OCI-LY1 (cell line): ENCODE data around the gene ZNF570.
A peak's percentile ranks its signal among the peaks of the same experiment; 100 is the strongest.

Experiments used
- H2AFZ ChIP-seq: fragments of 200-600 bp; sonication (generic), shearing (Covaris generic); 2 replicates; pipeline ENCODE4 v1.6.0; 2014; ENCODE audit warnings: antibody characterized with exemption, mild to moderate bottlenecking, low read length
- H3F3A ChIP-seq: fragments of 200-600 bp; sonication (generic), shearing (Covaris generic); 2 replicates; pipeline ENCODE4 v1.6.0; 2014; ENCODE audit warnings: mild to moderate bottlenecking, antibody characterized with exemption, low read length, moderate library complexity; ENCODE audit not compliant: insufficient read depth
- H3K27ac ChIP-seq: fragments of 200-600 bp; sonication (generic); 2 replicates; pipeline ENCODE4 v1.5.1; 2014; ENCODE audit warnings: low read length, mixed run types, mild to moderate bottlenecking, low read depth; ENCODE audit not compliant: poor library complexity, severe bottlenecking
- H3K27me3 ChIP-seq: fragments of 200-600 bp; sonication (generic); 2 replicates; pipeline ENCODE4 v1.6.0; 2014; ENCODE audit warnings: antibody characterized with exemption, mild to moderate bottlenecking, low read length, moderate library complexity; ENCODE audit not compliant: insufficient read depth
- H3K36me3 ChIP-seq: fragments of 200-600 bp; sonication (generic); 2 replicates; pipeline ENCODE4 v1.6.1; 2014; ENCODE audit warnings: mild to moderate bottlenecking, antibody characterized with exemption, low read length, moderate library complexity, mixed read lengths; ENCODE audit not compliant: insufficient read depth
- H3K4me1 ChIP-seq: fragments of 200-600 bp; sonication (generic); 2 replicates; pipeline ENCODE4 v1.5.1; 2014; ENCODE audit warnings: mild to moderate bottlenecking, low read length, moderate library complexity; ENCODE audit not compliant: insufficient read depth, severe bottlenecking
- H3K4me2 ChIP-seq: fragments of 200-600 bp; sonication (generic), shearing (Covaris generic); 2 replicates; pipeline ENCODE4 v1.6.1; 2014; ENCODE audit warnings: low read length
- H3K4me3 ChIP-seq: fragments of 200-600 bp; sonication (generic); 2 replicates; pipeline ENCODE4 v1.5.1; 2014; ENCODE audit warnings: low read length, low read depth, mild to moderate bottlenecking, mixed read lengths; ENCODE audit not compliant: poor library complexity, severe bottlenecking
- H3K79me2 ChIP-seq: fragments of 200-600 bp; shearing (Covaris generic); 2 replicates; pipeline ENCODE4 v1.6.1; 2016; ENCODE audit warnings: mixed run types, low read length, mixed read lengths; ENCODE audit not compliant: insufficient read depth
- H3K9ac ChIP-seq: fragments of 200-600 bp; sonication (generic), shearing (Covaris generic); 2 replicates; pipeline ENCODE4 v1.6.1; 2014; ENCODE audit warnings: mild to moderate bottlenecking, low read length, mixed read lengths
- H3K9me2 ChIP-seq: fragments of 200-600 bp; sonication (generic), shearing (Covaris generic); 2 replicates; pipeline ENCODE4 v1.6.1; 2014; ENCODE audit warnings: low read depth, mild to moderate bottlenecking, low read length, mixed read lengths
- H3K9me3 ChIP-seq: fragments of 200-600 bp; shearing (Covaris generic); 2 replicates; pipeline ENCODE4 v1.6.1; 2014; ENCODE audit warnings: low read length, mixed read lengths
- H4K20me1 ChIP-seq: fragments of 200-600 bp; sonication (generic), shearing (Covaris generic); 2 replicates; pipeline ENCODE4 v1.6.0; 2016; ENCODE audit warnings: mild to moderate bottlenecking, low read length; ENCODE audit not compliant: insufficient read depth
- CTCF ChIP-seq: fragments of 200-600 bp; sonication (generic), shearing (Covaris generic); IDR thresholded peaks from 2 replicates; pipeline ENCODE4 v1.5.1; 2017; ENCODE audit warnings: mild to moderate bottlenecking, antibody characterized with exemption, low read length, moderate library complexity, mixed read lengths
- EZH2 ChIP-seq: fragments of 200-600 bp; sonication (generic), shearing (Covaris generic); IDR thresholded peaks from 2 replicates; pipeline ENCODE4 v1.8.0; 2017; ENCODE audit warnings: borderline replicate concordance, mixed run types, mild to moderate bottlenecking, antibody characterized with exemption, low read length, moderate library complexity, mixed read lengths

Gene ZNF570

DNA sequence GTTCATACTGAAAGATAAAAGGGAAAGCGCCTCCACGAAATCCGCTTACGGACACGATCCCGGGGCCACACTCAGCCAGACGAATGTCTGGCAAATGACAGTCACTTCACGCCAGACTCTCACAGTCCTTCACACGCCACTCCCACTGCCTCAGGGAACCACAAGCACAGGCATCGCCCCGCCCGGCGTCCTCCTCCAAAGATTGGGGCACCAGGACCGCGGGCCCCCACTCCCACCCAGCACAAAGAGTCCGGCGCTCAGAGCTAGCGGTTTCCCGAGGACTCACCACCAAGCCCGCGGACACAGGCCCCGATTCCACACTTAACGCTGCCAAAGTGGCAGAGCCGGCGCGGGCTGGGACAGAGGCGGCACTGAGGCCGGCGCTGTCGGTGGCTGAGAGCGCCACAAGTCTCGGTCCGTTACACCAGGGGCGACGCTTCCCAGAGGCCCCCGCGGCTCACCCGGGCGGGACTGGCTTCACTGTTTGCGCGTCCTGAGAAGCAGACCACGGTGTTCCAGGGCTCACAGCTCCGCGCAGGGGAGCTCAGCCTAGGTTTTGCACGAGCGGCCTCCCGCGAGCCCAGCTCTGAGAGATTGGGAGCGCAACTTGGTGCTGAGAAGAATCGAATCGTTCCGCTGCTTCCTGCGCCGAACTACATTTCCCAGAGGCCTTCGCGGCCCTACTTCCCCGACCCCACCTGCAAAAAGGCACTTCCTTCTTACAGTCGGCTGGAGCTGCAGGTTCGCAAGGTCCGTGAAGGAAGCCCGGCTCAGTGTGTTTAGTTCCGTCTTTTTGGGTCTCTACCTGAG is 2.2 kb upstream of the ZNF570 start, which contains the start of gene ZNF569:
TSS of gene ZNF569 (minus strand) at position 647 of the 810 bp plus-strand sequence. CDS start 22,523 bp downstream, outside the sequence.
- Histone ChIP-seq H3K4me3 (peak within 1 kb of the TSS; percentile 72), H3K36me3 (peaks cover 45% of the 10 kb centered on the region), H3K4me2 (peak within 1 kb of the TSS; percentile 90), H3F3A (no peaks in the 10 kb centered on the region), H2AFZ (peak within 1 kb of the TSS; percentile 76; the same call in 1 of the 2 replicates), H3K79me2 (0 out of 2 replicates have a peak, but pooled peaks cover 6% of the 10 kb centered on the region), H3K27me3 (no peaks in the 10 kb centered on the region), H3K27ac (peak within 1 kb of the TSS; percentile 83), H3K9me3 (peaks cover 19% of the 10 kb centered on the region), H4K20me1 (no peaks in the 10 kb centered on the region), H3K4me1 (peaks cover 14% of the 10 kb centered on the region), H3K9me2 (no peaks in the 10 kb centered on the region), H3K9ac (peak within 1 kb of the TSS; percentile 83)
- TF ChIP-seq EZH2 = no peak
- TF ChIP-seq CTCF = no peak

DNA sequence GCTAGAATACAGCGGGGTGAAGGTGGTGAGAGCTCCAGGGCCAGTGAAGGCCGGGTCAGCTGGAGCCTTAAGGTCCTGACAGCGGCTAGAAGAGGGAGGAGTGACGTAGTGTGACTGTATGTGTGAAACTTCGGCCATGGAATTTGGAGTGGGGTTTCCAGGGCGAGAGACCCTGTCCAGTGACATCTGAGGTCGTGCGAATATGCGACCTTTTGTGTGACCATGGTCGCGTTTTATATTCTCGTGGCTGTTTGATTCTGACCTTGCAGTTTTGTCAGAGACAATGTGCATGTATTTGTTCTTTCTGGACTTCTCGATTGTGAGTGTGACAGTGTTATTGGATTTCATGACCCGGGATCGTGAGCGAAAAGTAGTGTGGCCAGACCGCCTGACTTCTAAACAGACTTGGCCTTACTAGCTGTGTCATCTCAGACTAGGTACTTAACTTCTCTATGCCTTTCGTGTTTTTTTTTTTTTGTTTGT is 1.5 kb upstream of the ZNF570 start:
- Histone ChIP-seq H4K20me1 (no peaks in the 10 kb centered on the region), H3K9me3 (peaks cover 14% of the 10 kb centered on the region), H3K9ac (no peak overlapping the region), H3K4me3 (peak overlapping the region; percentile 72), H3K4me2 (peak overlapping the region; percentile 90), H3K27me3 (no peaks in the 10 kb centered on the region), H3K4me1 (peaks cover 14% of the 10 kb centered on the region), H3K9me2 (no peaks in the 10 kb centered on the region), H3K27ac (peak overlapping the region; percentile 83), H2AFZ (peak overlapping the region; percentile 76; the same call in 1 of the 2 replicates), H3K79me2 (0 out of 2 replicates have a peak, but pooled peaks cover 6% of the 10 kb centered on the region), H3K36me3 (peaks cover 39% of the 10 kb centered on the region), H3F3A (no peaks in the 10 kb centered on the region)
- no peak for TF ChIP-seq CTCF
- no peak for TF ChIP-seq EZH2

- H3K9ac ChIP-seq = peak overlapping the region; percentile 75; the same call in 1 of the 2 replicates
- H3K36me3 ChIP-seq = peaks cover 22% of the 10 kb centered on the region
- no peaks in the 10 kb centered on the region for H3F3A ChIP-seq
- H3K9me2 ChIP-seq = no peaks in the 10 kb centered on the region
- H4K20me1 ChIP-seq = no peaks in the 10 kb centered on the region
- peak overlapping the region; percentile 79 for H3K4me3 ChIP-seq
- peak overlapping the region; percentile 73 for H3K4me2 ChIP-seq
- TF ChIP-seq EZH2 = no peak
- H3K4me1 ChIP-seq = peaks cover 14% of the 10 kb centered on the region
- no peak overlapping the region for H3K27ac ChIP-seq
- 0 out of 2 replicates have a peak, but pooled peaks cover 6% of the 10 kb centered on the region for H3K79me2 ChIP-seq
- peaks cover 13% of the 10 kb centered on the region for H3K9me3 ChIP-seq
- no peaks in the 10 kb centered on the region for H3K27me3 ChIP-seq
- H2AFZ ChIP-seq = no peak overlapping the region
Measured at GRCh38 chr19:37470216-37470615, 1.1 kb downstream of the ZNF570 start.
